GM19438 (cell line): Measurements from ENCODE around the gene ERP44.
"Not testable (repeated sequence)": the region's sequence is repeated elsewhere in the genome, so short reads cannot be mapped to it uniquely, and the experiment has no call there.

Experiments
- ATAC-seq: cut with Tn5 transposase; IDR thresholded peaks from one replicate; pipeline ENCODE4 v1.9.1; 2021; ENCODE audit warnings: low read depth; ENCODE audit not compliant: unreplicated experiment

The ERP44 gene

DNA sequence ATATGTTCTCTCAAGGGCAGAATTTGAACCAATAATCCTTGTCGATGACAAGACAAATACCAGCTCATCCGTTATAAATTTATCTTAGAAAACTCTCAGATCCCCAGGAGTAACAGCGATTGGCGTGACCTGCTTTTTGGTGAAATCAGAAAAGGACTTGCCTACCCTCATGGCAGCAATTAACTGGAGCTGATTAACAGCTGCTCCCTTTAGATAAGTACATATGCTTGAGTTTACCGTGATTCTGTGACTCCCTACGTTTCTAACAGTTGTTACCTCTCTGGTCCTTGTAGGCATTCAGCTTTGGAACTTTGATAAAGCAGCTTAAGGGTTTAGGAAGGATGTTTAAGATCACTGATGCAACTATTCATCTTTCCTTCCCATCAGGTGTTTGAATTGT lies 2.8 kb upstream of the ERP44 start:
- ATAC-seq, result no peak

DNA sequence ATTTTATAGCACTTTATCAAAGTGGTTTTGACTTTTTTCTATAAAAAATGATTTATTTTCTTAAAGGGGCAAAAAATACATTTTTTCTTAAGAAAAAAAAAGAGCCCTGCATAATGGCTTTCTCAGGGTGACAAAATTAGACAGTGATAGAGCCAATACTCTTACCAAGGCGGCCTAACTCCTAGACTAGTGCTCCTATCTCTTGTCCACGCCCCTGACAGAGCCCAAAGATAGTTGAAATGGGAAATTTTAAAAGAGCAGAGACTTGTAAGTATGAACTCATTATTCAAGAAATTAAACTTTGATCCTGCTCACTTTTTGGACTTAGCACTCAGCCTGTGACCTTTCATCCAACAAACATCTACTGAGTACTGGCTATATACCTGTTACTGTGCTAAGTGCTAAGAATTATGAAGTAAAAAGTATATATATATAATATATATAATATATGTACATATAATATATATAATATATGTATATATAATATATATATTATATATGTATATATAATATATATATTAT lies 1.4 kb upstream of the ERP44 start:
- ATAC-seq, result no peak

- ATAC-seq, result no peak
These were observed 882 bp upstream of the ERP44 start for GRCh38 chr9:100099722-100100042.

DNA sequence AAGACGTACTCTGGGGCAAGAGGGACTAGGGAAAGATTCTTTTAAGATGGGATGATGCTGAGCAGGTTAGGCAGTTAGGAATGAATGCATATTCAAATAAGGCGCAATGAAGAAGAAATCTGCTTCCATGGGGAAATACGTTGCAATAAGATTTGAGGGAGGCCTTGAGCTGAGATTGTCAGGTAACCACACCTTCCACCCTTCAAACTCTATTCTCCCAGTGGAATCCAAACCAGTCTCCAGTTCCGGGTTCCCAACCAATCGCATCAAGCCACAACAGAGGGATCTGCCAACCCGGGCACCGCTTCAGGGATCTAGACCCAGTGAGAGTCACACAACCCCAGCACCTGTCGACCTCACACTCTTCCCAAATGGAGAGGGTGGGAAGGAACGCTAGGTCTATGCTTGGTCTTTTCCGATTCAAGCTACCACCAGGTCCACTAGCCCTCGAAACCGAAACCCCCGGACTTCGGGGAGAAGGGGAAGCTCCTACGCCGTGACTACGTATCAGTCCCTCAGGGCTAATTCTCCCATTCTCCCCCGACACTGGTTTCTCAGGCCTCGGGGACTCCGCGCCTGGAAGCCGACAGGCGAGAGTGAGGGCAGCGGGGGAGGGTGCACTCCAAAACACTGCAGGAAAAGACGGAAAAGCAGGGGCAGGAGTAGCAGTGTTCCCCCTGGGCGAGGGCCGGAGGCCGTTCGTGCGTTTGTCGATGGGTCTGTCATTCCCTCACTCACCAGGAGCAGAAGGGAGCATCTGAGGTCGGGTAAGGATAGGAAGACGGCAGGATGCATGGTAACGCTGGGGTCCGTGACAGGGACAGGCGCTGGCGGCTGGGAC lies 534 bp downstream of the ERP44 start:
- peak; percentile 14 for ATAC-seq

DNA sequence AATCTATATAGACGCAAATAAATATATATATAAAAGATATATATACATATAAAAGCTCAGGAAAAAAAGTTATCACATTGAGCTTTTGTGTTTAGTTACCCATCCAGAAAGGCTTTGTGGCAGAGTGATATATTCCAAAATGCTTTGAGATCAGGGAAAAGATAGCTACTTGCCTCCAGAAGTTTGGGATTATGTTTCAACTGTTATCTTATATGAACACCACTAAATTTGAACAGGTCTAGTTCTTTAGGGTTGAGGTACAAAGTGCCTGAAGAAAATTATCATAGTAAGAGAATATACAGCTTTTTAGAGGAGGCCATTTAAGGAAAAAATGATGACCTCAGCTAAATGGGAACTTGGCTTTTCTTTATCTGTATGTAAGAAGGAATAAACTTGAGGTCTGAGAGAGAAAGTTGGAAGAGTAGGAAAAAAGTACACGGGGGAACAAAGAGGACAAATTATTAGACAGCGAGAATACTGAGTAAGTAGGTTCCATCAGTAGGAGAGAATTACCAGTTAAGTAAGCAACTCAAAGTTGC lies 2.4 kb downstream of the ERP44 start:
- no peak for ATAC-seq

- ATAC-seq, result not testable (repeated sequence)
These were observed 4.4 kb downstream of the ERP44 start for GRCh38 chr9:100094411-100094810.

DNA sequence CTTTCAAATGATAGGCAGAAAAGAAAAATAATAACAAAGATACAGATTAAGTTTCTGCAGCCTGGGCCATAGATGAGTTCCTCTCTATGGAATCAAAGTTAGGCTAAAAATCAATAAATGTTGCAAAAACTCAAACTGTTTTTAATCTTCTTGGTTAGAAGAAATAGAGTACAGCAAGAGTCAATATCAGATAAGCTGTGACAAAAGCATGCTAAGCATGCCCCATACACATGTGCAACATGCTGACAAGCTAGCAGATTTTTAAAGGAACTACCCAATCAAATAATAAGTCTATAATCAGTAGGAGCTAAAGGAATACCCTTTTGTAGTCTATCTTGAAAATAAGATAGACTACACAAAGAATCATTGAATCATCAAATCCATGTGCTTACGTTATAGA lies 6.7 kb downstream of the ERP44 start:
- ATAC-seq, result no peak

GRCh38 chr9:100091650-100092049 lies 7.2 kb downstream of the ERP44 start:
- no peak for ATAC-seq

- ATAC-seq, result no peak
These were observed 7.9 kb downstream of the ERP44 start for GRCh38 chr9:100090880-100091279.

GRCh38 chr9:100088202-100088601 lies 10.6 kb downstream of the ERP44 start:
- no peak for ATAC-seq

- no peak for ATAC-seq
These were observed 11.6 kb downstream of the ERP44 start for GRCh38 chr9:100087218-100087617.

GRCh38 chr9:100086097-100086635 lies 12.6 kb downstream of the ERP44 start:
- no peak for ATAC-seq

GRCh38 chr9:100084734-100085133 lies 14.1 kb downstream of the ERP44 start:
- ATAC-seq, result peak; percentile 71

- peak; percentile 53 for ATAC-seq
These were observed 14.7 kb downstream of the ERP44 start for GRCh38 chr9:100084128-100084453.

DNA sequence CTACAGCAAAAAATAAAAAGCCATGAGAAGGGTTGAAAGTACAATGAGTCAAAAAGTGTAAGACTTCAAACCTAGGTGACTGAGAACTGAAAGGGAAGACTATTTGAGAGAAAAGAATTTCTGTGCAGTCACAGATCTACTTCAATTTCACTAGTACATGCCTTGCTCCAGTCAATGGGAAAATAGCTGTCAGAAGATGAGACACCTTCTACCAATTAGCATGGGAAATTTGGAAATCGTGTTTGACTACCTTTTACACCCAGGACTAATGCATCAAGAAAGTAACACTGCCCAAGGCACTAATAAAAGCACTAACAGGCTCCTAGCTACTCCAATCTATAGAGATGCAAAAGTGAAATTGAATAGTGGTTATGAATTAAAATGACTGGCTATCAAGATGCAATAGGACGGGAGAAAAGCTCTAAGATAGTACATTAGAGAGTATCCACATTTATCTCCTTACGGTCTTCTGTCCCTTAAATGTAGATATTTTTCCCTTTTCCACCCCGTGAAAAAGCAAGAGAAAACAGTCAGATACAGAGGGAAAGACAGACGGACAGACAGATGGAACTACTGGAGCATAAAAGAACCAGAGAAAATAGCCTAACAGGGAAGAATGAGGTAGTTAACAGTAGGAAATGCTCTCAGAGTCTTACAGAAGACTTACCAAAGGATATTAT lies 15.2 kb downstream of the ERP44 start:
- ATAC-seq, result peak; percentile 40

DNA sequence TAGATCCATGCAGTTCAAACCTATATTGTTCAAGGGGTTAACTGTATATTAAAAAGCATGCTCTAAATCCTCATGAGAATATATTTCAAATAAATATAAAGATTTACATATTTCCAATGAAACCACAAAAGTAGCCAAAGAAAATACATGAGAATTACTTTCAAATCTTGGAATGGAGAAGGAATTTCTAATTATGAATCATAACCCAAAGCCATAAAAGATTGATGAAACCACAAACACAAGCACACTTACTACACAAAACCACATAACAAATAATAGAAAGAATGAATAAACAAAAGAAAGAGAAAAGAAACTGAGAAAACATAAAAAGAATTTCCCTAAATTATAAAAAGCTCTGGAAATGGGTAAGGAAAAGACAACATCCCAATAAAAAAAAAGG lies 16.0 kb downstream of the ERP44 start:
- no peak for ATAC-seq

DNA sequence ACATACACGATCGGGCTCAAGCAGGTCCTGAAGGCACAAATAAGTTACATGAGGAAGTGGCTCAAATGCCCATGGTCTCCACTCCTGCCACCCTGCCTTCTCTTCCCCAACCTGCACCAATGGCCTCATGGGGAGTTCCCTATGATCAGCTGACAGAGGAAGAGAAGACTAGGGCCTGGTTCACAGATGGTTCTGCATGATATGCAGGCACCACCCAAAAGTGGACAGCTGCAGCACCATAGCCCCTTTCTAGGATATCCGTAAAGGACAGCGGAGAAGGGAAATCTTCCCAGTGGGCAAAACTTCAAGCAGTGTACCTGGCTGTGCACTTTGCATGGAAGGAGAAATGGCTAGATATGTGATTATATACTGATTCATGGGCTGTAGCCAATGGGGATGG lies 22.5 kb downstream of the ERP44 start:
- not testable (repeated sequence) for ATAC-seq

- no peak for ATAC-seq
These were observed 23.8 kb downstream of the ERP44 start for GRCh38 chr9:100074989-100075388.

- no peak for ATAC-seq
These were observed 24.7 kb downstream of the ERP44 start for GRCh38 chr9:100074093-100074492.

DNA sequence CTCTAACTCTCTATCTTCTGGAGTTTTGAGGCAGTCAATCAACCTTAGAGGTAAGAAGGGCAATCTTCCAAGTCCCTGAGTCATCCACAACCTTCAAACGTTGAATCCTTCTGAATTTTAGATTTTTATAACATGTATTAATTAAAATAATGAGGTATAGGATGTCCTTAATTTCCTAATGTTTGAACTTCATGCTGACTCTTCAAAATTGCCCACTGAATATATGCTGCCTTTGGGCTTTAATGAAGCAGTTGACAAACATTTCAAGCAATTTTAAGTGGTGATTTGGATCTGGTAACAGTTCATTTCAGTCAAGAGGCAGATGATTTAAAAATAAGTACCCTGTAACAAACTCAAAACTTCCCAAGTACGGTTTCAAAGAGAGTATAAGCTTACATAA lies 26.0 kb downstream of the ERP44 start:
- no peak for ATAC-seq

- no peak for ATAC-seq
These were observed 27.5 kb downstream of the ERP44 start for GRCh38 chr9:100071271-100071670.
